HG02884 (cell line): ENCODE measurements around the gene LRIT3.
A peak's percentile ranks its signal among the peaks of the same experiment; 100 is the strongest.

Experiments used
- ATAC-seq: cut with Tn5 transposase; IDR thresholded peaks from one replicate; pipeline ENCODE4 v1.9.1; 2021; ENCODE audit warnings: mild to moderate bottlenecking, moderate library complexity; ENCODE audit not compliant: unreplicated experiment

LRIT3 gene, protein sequence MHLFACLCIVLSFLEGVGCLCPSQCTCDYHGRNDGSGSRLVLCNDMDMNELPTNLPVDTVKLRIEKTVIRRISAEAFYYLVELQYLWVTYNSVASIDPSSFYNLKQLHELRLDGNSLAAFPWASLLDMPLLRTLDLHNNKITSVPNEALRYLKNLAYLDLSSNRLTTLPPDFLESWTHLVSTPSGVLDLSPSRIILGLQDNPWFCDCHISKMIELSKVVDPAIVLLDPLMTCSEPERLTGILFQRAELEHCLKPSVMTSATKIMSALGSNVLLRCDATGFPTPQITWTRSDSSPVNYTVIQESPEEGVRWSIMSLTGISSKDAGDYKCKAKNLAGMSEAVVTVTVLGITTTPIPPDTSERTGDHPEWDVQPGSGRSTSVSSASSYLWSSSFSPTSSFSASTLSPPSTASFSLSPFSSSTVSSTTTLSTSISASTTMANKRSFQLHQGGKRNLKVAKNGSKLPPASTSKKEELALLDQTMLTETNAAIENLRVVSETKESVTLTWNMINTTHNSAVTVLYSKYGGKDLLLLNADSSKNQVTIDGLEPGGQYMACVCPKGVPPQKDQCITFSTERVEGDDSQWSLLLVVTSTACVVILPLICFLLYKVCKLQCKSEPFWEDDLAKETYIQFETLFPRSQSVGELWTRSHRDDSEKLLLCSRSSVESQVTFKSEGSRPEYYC

DNA sequence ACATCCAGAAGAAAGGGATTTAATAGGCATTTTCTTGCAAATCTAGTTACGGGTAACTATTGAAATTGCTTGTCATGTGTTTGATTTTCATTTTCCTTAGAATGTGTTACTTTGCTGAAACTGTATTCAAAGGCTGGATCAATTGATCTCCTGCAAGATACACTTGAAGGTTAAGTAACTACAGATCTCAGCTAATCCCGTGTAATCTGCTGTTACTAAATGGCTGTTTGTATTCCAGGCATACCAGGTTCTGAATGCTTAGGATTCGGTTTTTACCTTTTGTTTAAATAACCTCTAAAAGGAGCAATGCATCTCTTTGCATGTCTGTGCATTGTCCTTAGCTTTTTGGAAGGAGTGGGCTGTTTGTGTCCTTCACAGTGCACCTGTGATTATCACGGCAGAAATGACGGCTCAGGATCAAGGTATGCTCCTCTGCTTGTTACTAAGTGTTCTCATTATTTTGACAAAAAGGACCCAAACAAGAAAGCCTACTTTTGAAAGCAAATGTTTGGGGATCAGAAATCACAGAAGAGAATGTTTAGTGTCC is at the start of gene LRIT3:
Gene LRIT3, plus strand, starts transcription at position 212 of the 547 bp plus-strand sequence. Its CDS starts 95 bp downstream, at position 307.
- ATAC-seq: no peak

DNA sequence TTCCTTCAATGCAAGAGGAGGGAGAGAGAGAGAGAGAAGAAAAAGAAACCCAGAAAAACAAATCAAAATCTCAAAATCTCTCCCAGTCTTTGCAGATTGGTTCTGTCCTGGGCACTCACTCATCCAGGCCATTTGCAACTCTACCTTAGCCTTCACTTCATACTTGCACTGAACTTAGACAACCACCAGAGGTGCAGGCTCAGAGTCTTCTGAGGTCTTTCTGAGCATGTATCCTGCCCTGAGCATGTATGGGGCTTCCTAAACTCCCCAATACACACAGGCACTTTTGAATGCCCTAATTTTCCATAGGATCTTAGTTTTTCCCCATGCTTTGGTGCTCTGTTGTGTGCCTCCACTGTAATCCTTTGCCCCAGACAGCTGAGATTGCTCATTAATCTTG is 49.0 kb upstream of the LRIT3 start:
- no peak for ATAC-seq

DNA sequence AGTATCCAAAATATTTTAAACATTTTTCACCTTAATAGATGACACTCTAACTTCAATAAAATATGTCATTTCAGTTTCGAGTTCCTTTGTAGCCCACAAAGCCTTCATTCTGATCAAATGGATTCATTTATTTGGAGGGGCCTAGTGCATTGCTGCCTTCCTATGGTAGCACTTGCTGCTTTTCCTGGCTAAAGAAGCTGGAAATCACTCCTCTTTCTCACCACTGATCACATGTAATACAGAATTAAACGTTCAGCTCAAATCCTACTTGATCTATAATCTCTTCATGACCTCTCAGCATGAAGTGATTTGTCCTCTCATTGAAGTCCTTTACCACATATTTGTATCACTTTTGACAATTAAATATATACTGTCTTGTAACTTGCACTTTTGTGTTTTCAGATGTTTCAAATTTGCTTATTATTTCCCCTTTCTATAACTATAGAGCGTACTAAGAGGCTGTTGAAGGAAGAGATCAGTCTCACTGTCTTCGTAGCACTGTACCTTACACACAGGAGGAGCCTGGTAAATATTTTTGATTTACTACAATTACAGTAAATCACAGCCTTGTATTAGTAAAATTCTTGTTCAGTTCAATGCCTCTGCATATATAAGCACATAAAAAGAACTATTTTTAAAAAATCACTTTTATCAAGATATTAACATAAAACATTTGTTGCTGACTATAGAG is 46.7 kb upstream of the LRIT3 start:
- ATAC-seq: no peak

DNA sequence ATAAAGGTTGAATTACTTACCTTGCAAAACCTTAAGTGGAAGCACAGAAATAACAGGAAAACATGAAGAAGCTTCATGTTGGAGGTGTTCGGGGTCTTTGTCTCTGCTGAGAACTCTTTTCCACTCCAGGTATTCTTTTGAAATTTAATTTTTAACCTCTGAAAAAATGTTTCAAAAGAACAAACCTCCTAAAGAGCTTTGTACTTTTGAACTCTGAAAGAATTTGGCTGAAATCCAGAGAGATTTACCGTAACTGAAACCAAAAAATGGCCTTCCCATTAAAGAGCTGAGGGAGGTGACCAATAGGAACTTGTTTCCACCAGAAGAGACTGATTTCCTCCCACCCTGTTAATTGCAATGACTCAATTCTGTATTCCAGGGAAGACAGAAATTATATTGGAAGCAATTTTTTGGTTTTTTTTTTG is 46.0 kb upstream of the LRIT3 start, which contains the start of gene CFI:
Gene CFI, minus strand, starts transcription at position 105 of the 425 bp plus-strand sequence. Its CDS starts 28 bp downstream, at position 77.
- ATAC-seq: no peak

DNA sequence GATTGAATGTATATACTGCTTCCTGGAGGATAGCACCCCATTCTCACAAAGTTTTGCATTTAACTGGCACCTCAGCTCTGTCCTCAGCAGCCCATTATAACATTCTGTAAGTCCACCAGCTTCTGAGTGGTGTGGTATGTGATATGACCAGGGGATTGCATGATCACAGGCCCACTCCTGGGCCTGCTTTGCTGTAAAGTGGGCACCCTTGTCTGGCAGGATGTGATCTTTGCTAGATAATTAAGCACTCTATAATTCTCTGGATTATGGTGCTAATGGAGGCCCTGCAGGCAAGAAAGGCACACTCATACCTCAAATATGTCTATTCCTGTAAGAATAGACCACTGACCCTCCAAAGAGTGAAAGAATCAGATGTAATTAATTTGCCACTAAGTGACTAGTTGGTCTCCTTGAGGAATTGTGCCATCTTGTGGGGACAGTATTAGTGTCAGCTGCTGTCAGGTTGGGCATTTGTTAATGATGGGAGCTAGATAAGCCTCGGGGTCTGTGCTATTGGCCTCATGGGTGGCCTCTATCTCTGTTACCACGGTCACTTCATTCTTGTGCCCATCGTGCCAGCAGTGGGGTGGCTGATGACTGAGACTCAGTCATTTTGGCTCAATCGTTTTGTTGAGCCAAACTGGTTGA is 43.9 kb upstream of the LRIT3 start:
- ATAC-seq: no peak

DNA sequence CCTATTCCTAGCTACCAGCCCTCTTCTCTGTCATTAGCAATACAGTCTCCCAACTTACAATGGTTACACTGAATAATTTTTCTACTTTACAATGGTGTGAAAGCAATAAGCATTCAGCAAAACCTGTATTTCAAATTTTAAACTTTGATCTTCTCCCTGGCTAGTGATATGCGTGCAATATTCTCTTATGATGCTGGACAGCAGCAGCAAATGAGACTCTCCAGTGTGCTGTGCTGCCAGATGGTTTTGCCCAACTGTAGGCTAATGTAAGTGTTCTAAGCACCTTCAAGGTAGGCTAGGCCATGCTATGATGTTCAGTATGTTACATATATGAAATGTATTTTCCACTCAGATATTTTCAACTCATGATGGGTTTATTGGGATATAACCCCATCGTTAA is 38.3 kb upstream of the LRIT3 start:
- no peak for ATAC-seq

DNA sequence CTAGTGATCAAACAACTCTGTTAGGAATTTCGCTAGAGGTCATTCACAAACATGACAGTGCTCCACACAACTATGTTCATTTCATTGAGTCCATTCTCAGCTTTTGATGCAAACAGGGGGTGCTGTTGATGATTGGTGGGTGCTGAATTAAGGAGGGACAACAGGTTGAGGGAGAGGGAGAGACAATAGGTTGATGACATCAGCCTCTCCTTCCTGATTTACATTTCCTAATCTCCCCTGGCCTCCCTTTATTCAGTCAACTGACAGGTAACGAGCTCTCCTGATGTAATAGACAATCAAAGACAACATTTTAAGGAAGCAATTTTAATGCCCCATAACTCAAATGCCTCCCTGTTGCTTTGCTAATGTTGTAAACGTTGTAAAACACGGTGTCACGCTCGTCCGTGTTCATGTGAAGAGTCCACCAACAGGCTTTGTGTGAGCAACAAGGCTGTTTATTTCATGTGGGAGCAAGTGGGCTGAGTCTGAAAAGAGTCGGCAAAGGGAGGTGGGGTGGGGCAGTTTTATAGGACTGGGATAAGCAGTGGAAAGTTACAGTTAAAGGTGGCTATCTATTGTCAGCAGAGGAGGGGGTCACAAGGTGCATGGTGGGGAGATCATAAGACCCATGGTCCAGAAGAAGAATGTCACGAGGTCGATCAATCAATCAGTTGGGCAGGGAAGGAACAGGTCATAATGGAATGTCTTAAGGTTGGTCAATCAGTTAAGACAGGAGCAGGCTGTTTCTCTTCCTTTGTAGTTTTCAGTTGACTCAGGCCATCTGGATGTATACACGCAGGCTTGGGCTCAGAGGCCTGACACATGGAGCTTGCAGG is 37.1 kb upstream of the LRIT3 start:
- ATAC-seq: no peak

DNA sequence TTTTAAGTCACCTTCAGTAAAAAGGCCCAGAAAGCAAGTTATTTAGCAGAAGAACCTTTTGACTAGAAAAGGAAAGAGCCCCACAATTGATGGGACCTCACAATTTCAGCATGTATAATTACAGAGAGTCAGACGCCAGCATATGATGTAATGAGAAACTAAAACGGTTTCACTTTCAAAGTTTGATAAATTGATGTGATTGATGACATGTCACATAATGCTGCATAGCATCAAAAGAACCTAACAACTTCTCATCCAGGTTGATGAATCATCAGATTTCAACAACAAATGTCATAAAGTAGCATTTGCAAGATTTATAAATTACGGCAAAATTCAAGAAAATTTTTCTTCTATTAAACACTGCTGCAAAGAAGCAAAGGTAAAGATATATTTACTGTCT is 36.2 kb upstream of the LRIT3 start:
- no peak for ATAC-seq

DNA sequence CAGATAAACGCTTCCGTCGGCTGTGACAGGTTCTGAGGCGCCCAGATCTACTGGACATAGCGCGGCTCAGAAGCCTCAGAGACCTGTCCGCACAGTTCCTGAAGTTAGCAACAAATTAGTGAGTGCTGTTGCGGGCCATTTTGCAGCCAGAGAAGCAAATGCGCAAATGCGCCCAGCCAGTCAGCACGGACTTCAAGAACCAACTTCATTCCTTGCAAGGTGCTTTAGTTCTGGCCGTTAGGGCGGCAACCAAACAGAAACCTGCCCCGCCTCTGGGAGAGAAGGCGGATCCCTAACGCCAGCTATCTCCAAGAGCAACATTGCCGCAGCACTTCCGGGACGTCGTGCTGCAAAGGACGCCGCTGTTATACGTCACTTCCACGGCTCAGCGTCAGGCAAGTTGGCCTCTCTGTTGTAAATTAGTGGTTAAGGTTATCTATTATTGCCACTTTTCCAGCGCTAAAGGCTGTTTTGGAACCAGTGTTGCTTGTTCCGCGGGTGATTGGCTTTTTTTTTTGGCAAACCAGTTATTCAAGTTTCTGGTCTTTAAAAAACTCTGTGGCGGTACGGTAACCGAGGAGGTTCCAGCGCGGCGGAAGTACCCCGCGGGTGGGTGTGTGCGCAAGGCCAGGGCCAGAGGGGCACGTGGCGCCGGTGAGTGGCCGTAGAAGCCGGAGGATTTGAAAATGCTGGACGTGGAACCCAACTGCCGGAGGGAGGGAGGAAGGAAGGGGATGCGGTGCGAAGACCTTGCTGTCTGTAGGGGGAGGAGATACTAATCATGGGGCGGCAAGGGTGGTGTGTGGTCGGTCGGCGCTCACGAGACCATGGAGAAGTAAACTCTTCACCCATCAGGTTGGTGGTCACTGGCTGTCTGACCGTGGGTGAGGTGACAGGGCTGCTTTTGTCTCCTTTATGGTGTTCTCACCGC is 32.5 kb upstream of the LRIT3 start, which contains the start of gene GAR1:
Gene GAR1, plus strand, starts transcription at position 612 of the 931 bp plus-strand sequence. CDS start 403 bp downstream, outside the sequence.
- peak; percentile 99 for ATAC-seq

DNA sequence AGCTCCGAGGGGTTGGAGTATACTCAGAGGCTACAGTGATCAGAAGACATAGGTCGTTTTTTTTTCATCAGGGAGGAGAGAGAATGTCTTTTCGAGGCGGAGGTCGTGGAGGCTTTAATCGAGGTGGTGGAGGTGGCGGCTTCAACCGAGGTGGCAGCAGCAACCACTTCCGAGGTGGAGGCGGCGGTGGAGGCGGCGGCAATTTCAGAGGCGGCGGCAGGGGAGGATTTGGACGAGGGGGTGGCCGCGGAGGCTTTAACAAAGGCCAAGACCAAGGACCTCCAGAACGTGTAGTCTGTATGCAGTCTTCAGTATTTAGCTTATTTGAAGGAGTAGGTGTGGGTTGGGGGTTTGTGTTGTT is 31.8 kb upstream of the LRIT3 start:
- no peak for ATAC-seq

DNA sequence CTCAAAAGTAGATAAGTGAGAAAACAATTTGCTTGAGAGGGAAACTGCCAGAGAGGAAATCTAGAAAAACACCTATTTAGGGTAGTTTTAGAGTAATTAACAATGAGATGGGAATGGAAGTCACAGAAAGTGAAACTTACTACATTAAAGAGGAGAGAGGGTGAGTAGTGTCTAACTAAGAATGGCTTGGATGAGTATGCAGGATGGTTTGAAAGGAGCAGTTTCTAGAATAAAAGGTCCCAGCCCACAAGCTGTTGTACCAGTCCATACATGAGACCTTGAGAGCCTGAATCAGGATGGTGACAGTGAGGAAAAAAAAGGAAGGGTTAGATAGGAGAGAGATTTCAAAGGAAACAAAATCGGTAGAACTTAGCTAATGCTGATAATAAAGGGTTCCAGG is 31.0 kb upstream of the LRIT3 start:
- no peak for ATAC-seq

DNA sequence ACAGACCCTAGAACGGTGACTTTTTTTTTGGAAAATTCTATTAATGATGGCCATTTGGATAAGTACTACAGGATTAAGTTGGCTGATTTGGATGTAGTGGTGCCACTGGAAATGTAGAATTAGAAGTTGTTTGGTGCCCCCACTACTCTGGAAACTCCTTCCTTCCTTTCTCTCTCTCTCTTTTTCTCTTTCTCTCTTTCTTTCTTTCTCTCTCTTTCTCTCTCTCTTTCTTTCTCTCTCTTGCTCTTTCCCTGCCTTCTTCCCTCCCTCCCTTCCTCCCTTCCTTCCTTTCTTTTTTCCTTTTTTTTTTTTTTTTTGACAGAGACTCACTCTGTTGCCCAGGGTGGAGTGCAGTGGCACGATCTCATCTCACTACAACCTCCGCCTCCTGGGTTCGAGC is 29.6 kb upstream of the LRIT3 start:
- no peak for ATAC-seq

DNA sequence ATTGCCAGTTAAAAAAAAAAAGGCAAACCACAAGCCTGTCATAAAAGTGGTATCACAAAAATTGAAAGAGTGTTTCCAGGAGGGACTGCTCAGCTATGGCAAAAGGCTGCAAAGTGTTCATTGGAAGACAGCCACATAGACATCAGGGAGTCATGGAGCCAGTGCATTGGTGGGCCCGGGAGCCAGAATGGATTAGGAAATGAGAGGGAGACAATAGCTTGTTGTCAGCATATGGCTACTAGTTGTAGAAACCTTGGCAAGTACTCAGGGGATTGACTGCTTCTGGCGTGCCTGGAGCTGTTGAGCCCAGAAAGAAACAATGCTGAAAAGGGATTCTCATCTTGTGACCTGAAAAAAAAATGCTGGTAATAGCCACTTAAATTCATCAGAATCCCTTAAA is 27.3 kb upstream of the LRIT3 start:
- ATAC-seq: no peak

DNA sequence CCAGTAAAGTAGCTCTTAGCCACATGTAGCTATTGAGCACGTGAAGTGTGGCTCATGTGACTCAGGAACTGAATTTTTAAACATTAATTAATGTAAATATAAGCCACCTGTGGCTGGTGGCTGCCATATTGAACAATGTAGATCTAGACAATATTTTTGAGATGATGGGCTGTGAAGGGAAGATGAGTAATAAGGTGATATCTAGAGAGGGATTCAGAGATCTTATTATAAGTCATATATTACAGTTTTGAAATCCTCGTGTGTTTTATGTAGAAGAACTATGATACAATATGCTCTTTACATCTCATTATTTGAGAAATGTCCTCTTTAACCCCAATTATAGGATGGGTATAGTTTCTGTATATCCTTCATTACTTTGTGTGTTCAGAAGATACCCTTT is 26.7 kb upstream of the LRIT3 start:
- no peak for ATAC-seq

DNA sequence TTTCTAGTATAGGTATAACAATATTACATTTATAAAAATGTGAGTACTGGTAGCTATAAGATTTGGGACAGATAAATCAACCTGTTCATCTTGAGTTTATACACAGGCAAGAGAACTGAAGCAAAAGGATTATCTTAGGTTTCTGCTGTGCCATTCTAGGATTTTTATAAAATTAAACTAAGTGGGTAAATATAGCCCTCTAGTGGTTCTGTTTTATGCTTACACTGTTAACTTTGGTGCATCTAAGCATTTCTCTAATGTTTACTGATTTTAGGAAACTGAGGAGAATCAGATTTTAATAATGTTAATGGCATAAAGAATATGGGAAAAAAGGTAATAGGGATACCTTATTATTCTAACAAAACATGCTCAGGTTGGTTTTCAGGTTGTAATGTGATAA is 21.2 kb upstream of the LRIT3 start:
- ATAC-seq: peak; percentile 60

DNA sequence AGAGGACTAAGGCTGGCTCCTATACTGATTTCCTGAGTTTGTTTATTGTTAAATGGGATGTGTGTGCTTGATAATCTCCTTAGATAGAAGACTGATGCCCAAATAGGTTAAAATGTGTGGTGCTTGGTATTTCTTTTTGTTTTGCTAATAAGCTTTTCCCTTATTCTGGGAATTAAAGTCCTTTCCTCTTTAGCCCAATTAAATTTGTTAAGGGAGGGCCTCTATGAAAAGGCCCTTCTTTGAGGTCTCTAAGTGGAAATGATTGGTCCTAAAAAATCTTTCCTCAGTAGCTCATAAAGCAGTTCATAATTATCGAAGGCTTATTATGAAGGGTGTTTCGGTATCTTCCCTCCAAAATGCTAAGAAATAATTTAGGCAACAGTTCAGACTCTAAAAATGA is 20.2 kb upstream of the LRIT3 start, which contains the start of gene RRH:
Gene RRH, plus strand, starts transcription at position 301 of the 400 bp plus-strand sequence. Its CDS starts 56 bp downstream, at position 357.
- no peak for ATAC-seq

DNA sequence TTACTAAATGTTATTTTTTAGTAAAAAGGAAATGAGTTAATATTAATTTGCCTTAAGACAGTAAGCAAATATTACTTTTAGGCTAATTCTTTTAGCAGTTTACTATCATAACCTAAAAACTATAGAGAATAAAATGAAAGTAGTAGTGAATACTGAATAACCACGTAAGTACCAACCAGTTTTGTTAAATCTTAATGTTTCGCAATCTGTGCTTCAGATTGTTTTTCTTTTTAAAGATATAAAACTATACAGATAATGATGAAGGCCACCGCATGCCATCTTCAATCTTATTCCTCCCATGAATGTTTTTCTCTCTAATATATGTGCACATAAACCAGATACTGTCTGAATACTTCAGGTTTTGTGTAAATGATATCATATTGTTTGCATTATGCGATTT is 14.2 kb upstream of the LRIT3 start:
- ATAC-seq: no peak

DNA sequence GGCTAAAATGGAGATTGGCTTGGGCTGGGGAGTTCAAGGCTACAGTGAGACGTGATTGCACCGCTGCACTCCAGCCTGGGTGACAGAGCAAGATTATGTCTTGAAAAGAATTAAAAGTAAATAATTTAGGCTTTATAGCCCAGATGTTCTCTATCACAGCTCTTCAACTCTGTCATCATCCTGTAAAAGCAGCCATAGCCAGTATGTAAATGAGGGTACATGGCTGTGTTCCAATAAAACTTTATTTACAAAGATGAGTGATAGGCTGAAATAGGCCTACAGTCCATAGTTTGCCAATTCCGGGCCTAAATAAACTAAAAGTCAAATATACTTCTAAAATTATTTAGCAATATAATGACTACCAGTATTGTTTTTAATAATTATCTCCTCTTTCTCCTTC is 10.9 kb upstream of the LRIT3 start:
- ATAC-seq: no peak
